Upper lobe of left lung (tissue), 6 donors: Measurements from ENCODE around the gene AHDC1. TPM values are rescaled to one million over a fixed set of nuclear protein-coding genes. Genes with fewer than 3 reads are reported as not detected.

Experiments
- ATAC-seq, 2 donors: fragments of 200-7000 bp; cut with Tn5 transposase; one replicate each; pipeline ENCODE4 v1.9.1; 2022; ENCODE audit warnings: mild to moderate bottlenecking in 2 of 2, moderate library complexity in 2 of 2; ENCODE audit not compliant: low FRiP score in 2 of 2
- DNase-seq, 2 donors: peaks; one replicate each; pipeline ENCODE4 v3.0.0-alpha.2; 2019 to 2020
- H3K27ac ChIP-seq, 4 donors: fragments of 200-600 bp; sonication (generic); one replicate each; pipeline ENCODE4 v1.5.1; 2016 to 2019
- H3K27me3 ChIP-seq, 4 donors: fragments of 200-600 bp; sonication (generic); one replicate each; pipeline ENCODE4 v1.5.1; 2017 to 2019
- H3K36me3 ChIP-seq, 4 donors: fragments of 200-600 bp; sonication (generic); one replicate each; pipeline ENCODE4 v1.5.1; 2016 to 2019
- H3K4me1 ChIP-seq, 4 donors: fragments of 200-600 bp; sonication (generic); one replicate each; pipeline ENCODE4 v1.5.1; 2018 to 2019
- H3K4me3 ChIP-seq, 4 donors: fragments of 200-600 bp; sonication (generic); one replicate each; pipeline ENCODE4 v1.5.1; 2017 to 2019; ENCODE audit warnings: mild to moderate bottlenecking in 2 of 4, moderate library complexity in 1 of 4
- H3K9me3 ChIP-seq, 4 donors: fragments of 200-600 bp; sonication (generic); one replicate each; pipeline ENCODE4 v1.5.1; 2018 to 2019
- EP300 ChIP-seq, 4 donors: sonication (generic); formaldehyde crosslinking; IDR thresholded peaks; one replicate each; pipeline ENCODE4 v1.5.1; 2017; ENCODE audit warnings: antibody characterized with exemption in 4 of 4, control low read depth in 2 of 4
- POLR2A ChIP-seq, 4 donors: fragments of 450-650 bp; IDR thresholded peaks; one replicate each; pipeline ENCODE4 v1.5.1; 2016 to 2017; ENCODE audit warnings: antibody characterized with exemption in 4 of 4, mild to moderate bottlenecking in 2 of 4
- POLR2AphosphoS5 ChIP-seq, 2 donors: sonication (generic); formaldehyde crosslinking; IDR thresholded peaks; one replicate each; pipeline ENCODE4 v1.5.1; 2017; ENCODE audit warnings: antibody characterized with exemption in 2 of 2
- WGBS, 2 donors: methylation state at CpG; one replicate each; pipeline ENCODE4 v1.1.5; 2017 to 2018; 5-methylcytosine and 5-hydroxymethylcytosine counted together
- total RNA-seq, 6 donors: library from RNA; depleted of rRNA in 4 of 6; stranded (reverse); fragments of >200 nt in 4 of 6; gene quantifications; one replicate each; pipeline versions ENCODE4 v1.1.0 to v1.2.1, GENCODE V29; 2016 to 2021
- TF ChIP-seq, protein P1 (sequence below), 6 experiments: fragments of 450-650 bp in 4 of 6; fragments of 200-600 bp in 2 of 6; sonication (generic) in 2 of 6; IDR thresholded peaks; one replicate each; pipeline ENCODE4 v1.5.1; 2016 to 2019; ENCODE audit warnings: antibody characterized with exemption in 6 of 6
- donor health status: DM: no; HTN: no; CAD: no; lungs with moderate emphysema.
- donor health status: DM: no; HTN: yes; CAD: no; lungs with severe emphysema.

AHDC1 gene
- total RNA-seq, 6 donors from 2014 or later: 10.8 to 43.4 (median 26.2) TPM

GRCh38 chr1:27617420-27617819, 13.5 kb upstream of the AHDC1 start:
- no peak for ATAC-seq
- H3K4me3 ChIP-seq: no peak overlapping the region
- WGBS, 2 donors: 76 to 97% methylated on average over 2 of the region's 2 CpGs
- TF ChIP-seq, protein P1, sequence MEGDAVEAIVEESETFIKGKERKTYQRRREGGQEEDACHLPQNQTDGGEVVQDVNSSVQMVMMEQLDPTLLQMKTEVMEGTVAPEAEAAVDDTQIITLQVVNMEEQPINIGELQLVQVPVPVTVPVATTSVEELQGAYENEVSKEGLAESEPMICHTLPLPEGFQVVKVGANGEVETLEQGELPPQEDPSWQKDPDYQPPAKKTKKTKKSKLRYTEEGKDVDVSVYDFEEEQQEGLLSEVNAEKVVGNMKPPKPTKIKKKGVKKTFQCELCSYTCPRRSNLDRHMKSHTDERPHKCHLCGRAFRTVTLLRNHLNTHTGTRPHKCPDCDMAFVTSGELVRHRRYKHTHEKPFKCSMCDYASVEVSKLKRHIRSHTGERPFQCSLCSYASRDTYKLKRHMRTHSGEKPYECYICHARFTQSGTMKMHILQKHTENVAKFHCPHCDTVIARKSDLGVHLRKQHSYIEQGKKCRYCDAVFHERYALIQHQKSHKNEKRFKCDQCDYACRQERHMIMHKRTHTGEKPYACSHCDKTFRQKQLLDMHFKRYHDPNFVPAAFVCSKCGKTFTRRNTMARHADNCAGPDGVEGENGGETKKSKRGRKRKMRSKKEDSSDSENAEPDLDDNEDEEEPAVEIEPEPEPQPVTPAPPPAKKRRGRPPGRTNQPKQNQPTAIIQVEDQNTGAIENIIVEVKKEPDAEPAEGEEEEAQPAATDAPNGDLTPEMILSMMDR (IDR thresholded peaks at IDR 0.05): no peak
- TF ChIP-seq POLR2AphosphoS5 (IDR thresholded peaks at IDR 0.05) (no peak), POLR2A (IDR thresholded peaks at IDR 0.05) (no peak), EP300 (IDR thresholded peaks at IDR 0.05) (no peak)
- no peaks in the 10 kb centered on the region for H3K27me3 ChIP-seq
- no peak for DNase-seq
- H3K36me3 ChIP-seq: peaks cover 0 to 53% (median 33%) of the 10 kb centered on the region in 4 donors
- peak overlapping the region in 3 of 4 donors; percentile 5 to 39 (median 26) for H3K27ac ChIP-seq
- peaks cover 21 to 36% (median 26%) of the 10 kb centered on the region in 4 donors for H3K4me1 ChIP-seq
- no peaks in the 10 kb centered on the region for H3K9me3 ChIP-seq

DNA sequence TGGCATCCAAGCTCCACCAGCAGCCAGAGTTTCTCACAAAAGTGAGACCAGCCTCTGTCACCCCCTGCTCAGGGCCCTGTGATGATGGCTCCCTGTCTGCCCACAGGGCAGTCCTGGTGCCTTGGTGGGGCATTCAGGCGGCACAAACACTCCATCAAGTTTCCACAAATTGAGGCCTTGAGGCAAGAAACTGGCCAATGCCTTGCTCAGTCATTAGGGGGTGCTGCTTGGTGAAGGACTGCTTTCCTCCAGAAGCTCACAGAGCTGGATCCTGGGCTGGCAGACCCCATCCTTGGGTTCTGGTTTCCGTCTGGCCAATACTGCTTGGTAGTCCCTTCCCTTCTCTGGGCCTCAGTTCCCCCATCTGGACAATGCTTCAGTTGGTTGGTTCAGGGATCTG, 12.5 kb upstream of the AHDC1 start:
- H3K27me3 ChIP-seq: no peaks in the 10 kb centered on the region
- DNase-seq: no peak
- no peaks in the 10 kb centered on the region for H3K9me3 ChIP-seq
- WGBS, 2 donors: 100% methylated on average over 2 of the region's 2 CpGs
- H3K36me3 ChIP-seq: peaks cover 0 to 63% (median 33%) of the 10 kb centered on the region in 4 donors
- no peak for ATAC-seq
- TF ChIP-seq EP300 (IDR thresholded peaks at IDR 0.05) (no peak), POLR2AphosphoS5 (IDR thresholded peaks at IDR 0.05) (no peak), POLR2A (IDR thresholded peaks at IDR 0.05) (no peak)
- TF ChIP-seq, protein P1 (IDR thresholded peaks at IDR 0.05): no peak
- peak overlapping the region in 1 of 4 donors; percentile 26 for H3K27ac ChIP-seq
- no peak overlapping the region for H3K4me3 ChIP-seq
- H3K4me1 ChIP-seq: peaks cover 18 to 26% (median 19%) of the 10 kb centered on the region in 4 donors

DNA sequence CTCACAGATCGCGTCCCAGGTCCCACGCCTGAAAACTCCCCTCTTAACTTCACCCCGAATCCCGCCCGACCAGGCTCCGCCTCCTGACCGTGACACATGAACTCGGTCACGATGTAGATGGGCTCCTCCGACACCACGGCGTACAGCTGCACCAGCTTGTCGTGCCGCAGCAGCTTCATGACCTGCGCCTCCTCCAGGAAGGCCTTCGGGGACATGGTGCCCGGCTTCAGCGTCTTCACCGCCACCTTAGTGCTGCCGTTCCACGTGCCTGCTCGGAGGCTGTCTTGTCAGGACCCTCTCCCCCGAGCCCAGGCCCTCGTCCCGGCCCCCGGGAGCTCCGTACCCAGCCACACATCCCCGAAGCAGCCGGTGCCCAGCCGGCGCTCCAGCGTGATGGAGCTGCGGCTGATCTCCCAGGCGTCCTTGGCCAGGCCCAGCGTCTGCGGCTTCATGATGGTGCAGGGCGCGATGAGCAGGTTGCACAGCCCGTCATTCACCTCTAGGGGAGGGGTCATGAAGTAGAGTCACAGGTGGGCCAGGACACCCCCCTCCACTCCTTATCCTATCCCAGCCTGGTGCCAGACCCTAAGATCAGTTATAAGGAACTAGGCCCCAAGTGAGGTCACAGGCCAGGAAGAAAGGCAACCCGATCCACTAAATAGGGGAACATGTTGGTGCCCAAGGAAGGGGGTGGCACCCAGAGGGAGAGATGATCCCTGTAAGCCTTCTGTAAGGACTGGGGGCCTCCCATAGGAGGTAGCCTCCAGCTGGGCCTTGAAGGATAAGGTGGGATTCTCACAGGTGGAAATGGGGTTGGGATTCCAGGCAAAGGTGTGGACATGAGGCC, 11.6 kb upstream of the AHDC1 start:
- WGBS, 2 donors: 77 to 79% methylated on average over 37 to 41 of the region's 41 CpGs
- peak in 1 of 2 donors; percentile 81 for DNase-seq
- ATAC-seq: peak in 1 of 2 donors; percentile 5
- Histone ChIP-seq H3K4me3 (no peak overlapping the region), H3K9me3 (no peaks in the 10 kb centered on the region), H3K27ac (no peak overlapping the region), H3K36me3 (peaks cover 0 to 64% (median 33%) of the 10 kb centered on the region in 4 donors), H3K4me1 (peaks cover 13 to 20% (median 16%) of the 10 kb centered on the region in 4 donors), H3K27me3 (no peaks in the 10 kb centered on the region)
- TF ChIP-seq, protein P1 (IDR thresholded peaks at IDR 0.05): no peak
- TF ChIP-seq EP300 (IDR thresholded peaks at IDR 0.05) (no peak), POLR2AphosphoS5 (IDR thresholded peaks at IDR 0.05) (no peak), POLR2A (IDR thresholded peaks at IDR 0.05) (no peak)

DNA sequence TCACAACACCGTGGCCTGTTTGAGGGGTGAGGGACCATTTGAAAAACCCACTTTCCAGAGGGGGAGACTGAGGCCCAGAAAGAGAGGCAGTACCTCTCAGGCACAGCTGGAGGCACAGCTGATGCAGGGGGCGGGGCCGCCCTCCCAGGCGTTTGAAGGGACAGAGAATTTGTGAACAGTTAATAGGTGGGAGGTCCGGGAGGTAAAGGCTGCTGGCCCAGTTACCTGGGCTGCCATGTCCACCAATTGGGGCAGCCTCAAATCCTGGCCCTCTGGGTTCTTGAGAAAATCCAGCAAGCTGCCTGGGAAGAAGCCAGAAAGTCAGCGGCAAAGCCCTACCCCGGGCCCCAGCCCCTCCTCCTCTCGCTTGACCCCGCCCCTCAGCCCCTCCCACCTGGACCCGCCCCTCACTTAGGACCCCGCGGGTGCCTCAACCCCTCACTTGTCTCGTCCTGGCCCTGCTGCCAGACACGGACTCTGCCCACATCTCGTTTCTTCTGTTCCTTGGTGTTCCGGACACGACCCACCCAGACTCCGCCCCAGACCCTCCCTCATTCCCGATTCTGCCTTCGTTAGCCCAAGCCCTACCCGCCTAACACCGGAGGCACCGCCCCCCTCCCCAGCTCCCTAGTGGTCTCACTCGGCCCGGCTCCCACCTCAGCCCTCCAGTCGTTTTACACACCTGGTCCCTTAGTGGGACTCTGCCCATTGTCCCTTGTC, 10.8 kb upstream of the AHDC1 start:
- DNase-seq: peak in 1 of 2 donors; percentile 66
- Histone ChIP-seq H3K27me3 (no peaks in the 10 kb centered on the region), H3K4me3 (no peak overlapping the region), H3K9me3 (no peaks in the 10 kb centered on the region), H3K27ac (no peak overlapping the region), H3K4me1 (peaks cover 17 to 28% (median 17%) of the 10 kb centered on the region in 4 donors), H3K36me3 (peaks cover 0 to 61% (median 30%) of the 10 kb centered on the region in 4 donors)
- TF ChIP-seq POLR2AphosphoS5 (IDR thresholded peaks at IDR 0.05): no peak
- TF ChIP-seq, protein P1 (IDR thresholded peaks at IDR 0.05): no peak
- no peak for TF ChIP-seq POLR2A (IDR thresholded peaks at IDR 0.05)
- no peak for TF ChIP-seq EP300 (IDR thresholded peaks at IDR 0.05)
- ATAC-seq: no peak
- 50 to 58% methylated on average over 18 to 24 of the region's 26 CpGs for WGBS, 2 donors
